Gastroesophageal sphincter (tissue), 4 donors: ENCODE results near the gene KRT82. TPM values are rescaled to one million over a fixed set of nuclear protein-coding genes. Genes with fewer than 3 reads are reported as not detected.

Experiments used
- ATAC-seq: fragments of 150-250 bp; one replicate; pipeline ENCODE4 v1.9.1; 2016; ENCODE audit warnings: mild to moderate bottlenecking, moderate library complexity
- H3K27ac ChIP-seq, 4 donors: fragments of 200-600 bp; sonication (generic) in 3 of 4; 1 replicate in 3 of 4; 2 replicates in 1 of 4; pipeline ENCODE4 v1.5.1; 2016 to 2019
- H3K27me3 ChIP-seq: fragments of 200-600 bp; sonication (generic); one replicate; pipeline ENCODE4 v1.5.1; 2019
- H3K36me3 ChIP-seq, 2 donors: fragments of 200-600 bp; sonication (generic); one replicate each; pipeline ENCODE4 v1.5.1; 2019; ENCODE audit warnings: control low read depth in 1 of 2
- H3K4me1 ChIP-seq, 3 donors: fragments of 200-600 bp; sonication (generic); 1 replicate in 2 of 3; 2 replicates in 1 of 3; pipeline ENCODE4 v1.5.1; 2016 to 2019; ENCODE audit warnings: control low read depth in 2 of 3
- H3K4me3 ChIP-seq, 2 donors: fragments of 200-600 bp; sonication (generic); one replicate each; pipeline ENCODE4 v1.5.1; 2019; ENCODE audit warnings: mild to moderate bottlenecking in 1 of 2, moderate library complexity in 1 of 2
- H3K9me3 ChIP-seq, 3 donors: fragments of 200-600 bp; sonication (generic); one replicate each; pipeline ENCODE4 v1.5.1; 2017 to 2019; ENCODE audit warnings: control low read depth in 2 of 3
- EP300 ChIP-seq: sonication (generic); formaldehyde crosslinking; IDR thresholded peaks from one replicate; pipeline ENCODE4 v1.6.1; 2017; ENCODE audit warnings: antibody characterized with exemption, mild to moderate bottlenecking
- POLR2A ChIP-seq, 2 donors: fragments of 450-650 bp; IDR thresholded peaks; one replicate each; pipeline ENCODE4 v1.6.1; 2017; ENCODE audit warnings: antibody characterized with exemption in 2 of 2, mild to moderate bottlenecking in 2 of 2, moderate library complexity in 1 of 2
- POLR2AphosphoS5 ChIP-seq: sonication (generic); formaldehyde crosslinking; IDR thresholded peaks from one replicate; pipeline ENCODE4 v1.6.1; 2017; ENCODE audit warnings: antibody characterized with exemption
- WGBS, 2 donors: methylation state at CpG; one replicate each; pipeline ENCODE4 v1.1.5; 2018; ENCODE audit warnings: low coverage in 1 of 2; 5-methylcytosine and 5-hydroxymethylcytosine counted together
- total RNA-seq, 4 donors: library from RNA; depleted of rRNA; stranded (reverse); fragments of >200 nt; gene quantifications; one replicate each; pipeline ENCODE4 v1.1.0, GENCODE V29; 2016
- TF ChIP-seq, protein P1 (sequence below), 4 experiments: fragments of 200-600 bp in 2 of 4; fragments of 450-650 bp in 2 of 4; sonication (generic) in 1 of 4; IDR thresholded peaks; one replicate each; pipeline ENCODE4 v1.5.1; 2017 to 2019; ENCODE audit warnings: antibody characterized with exemption in 4 of 4, mild to moderate bottlenecking in 2 of 4, moderate library complexity in 2 of 4

KRT82 gene
- total RNA-seq, 4 donors from 2014 or later: not detected

DNA sequence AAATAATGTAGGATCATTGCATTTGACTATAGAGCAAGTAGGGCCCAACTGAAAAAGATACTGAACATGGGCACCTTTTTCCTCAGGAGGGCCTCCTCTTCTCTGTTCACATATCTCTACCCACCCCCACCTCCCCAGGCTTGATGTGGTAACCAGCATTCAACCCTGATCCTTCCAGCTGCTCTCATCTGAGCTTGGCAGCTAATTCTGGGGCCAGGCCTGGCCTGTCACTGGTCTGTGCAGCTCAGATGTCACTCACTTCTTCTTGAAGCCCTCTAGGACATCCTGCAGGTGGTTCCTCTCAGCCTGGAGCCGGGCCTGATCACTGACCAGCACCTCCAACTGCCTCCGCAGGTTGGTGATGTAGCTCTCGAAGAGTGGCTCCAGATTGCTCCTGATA, 22.8 kb downstream of the KRT82 start:
- TF ChIP-seq, protein P1, sequence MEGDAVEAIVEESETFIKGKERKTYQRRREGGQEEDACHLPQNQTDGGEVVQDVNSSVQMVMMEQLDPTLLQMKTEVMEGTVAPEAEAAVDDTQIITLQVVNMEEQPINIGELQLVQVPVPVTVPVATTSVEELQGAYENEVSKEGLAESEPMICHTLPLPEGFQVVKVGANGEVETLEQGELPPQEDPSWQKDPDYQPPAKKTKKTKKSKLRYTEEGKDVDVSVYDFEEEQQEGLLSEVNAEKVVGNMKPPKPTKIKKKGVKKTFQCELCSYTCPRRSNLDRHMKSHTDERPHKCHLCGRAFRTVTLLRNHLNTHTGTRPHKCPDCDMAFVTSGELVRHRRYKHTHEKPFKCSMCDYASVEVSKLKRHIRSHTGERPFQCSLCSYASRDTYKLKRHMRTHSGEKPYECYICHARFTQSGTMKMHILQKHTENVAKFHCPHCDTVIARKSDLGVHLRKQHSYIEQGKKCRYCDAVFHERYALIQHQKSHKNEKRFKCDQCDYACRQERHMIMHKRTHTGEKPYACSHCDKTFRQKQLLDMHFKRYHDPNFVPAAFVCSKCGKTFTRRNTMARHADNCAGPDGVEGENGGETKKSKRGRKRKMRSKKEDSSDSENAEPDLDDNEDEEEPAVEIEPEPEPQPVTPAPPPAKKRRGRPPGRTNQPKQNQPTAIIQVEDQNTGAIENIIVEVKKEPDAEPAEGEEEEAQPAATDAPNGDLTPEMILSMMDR (IDR thresholded peaks at IDR 0.05): no peak
- TF ChIP-seq POLR2A (IDR thresholded peaks at IDR 0.05): no peak
- no peak for TF ChIP-seq EP300
- TF ChIP-seq POLR2AphosphoS5: no peak
- H3K4me1 ChIP-seq: no peaks in the 10 kb centered on the region
- no peaks in the 10 kb centered on the region for H3K9me3 ChIP-seq
- no peak overlapping the region for H3K4me3 ChIP-seq
- no peak overlapping the region for H3K27ac ChIP-seq
- ATAC-seq: no peak
- no CpG with 5 or more reads among the region's 3 CpGs for WGBS, 2 donors
- peaks cover 12% of the 10 kb centered on the region for H3K27me3 ChIP-seq
- H3K36me3 ChIP-seq: no peaks in the 10 kb centered on the region

DNA sequence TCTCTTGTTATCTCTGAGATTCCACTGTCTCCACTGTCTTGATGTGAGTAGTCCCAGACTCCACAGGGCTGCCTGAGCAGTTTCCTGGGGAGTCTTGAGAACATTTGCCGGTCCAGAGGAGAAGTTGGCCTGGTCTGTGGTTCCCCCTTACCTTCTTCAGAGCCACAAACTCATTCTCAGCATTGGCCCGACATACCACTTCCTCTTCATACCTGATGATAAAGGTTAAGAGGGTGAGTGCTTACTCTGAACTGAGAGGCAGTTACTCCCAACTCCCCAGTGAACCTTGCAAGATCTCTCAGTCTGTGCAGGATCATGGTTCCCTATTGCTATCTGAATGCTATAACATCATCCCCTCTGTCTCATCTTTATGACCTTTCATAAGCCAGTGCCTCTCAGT, 23.3 kb downstream of the KRT82 start:
- no peak for ATAC-seq
- H3K4me1 ChIP-seq: no peaks in the 10 kb centered on the region
- no peak overlapping the region for H3K4me3 ChIP-seq
- peaks cover 16% of the 10 kb centered on the region for H3K27me3 ChIP-seq
- H3K9me3 ChIP-seq: no peaks in the 10 kb centered on the region
- H3K27ac ChIP-seq: no peak overlapping the region
- TF ChIP-seq, protein P1 (IDR thresholded peaks at IDR 0.05): no peak
- TF ChIP-seq POLR2AphosphoS5 (no peak), POLR2A (IDR thresholded peaks at IDR 0.05) (no peak), EP300 (no peak)
- 63% methylated on average over 2 of the region's 2 CpGs; no CpG with 5 or more reads in 1 of the 2 donors for WGBS, 2 donors
- no peaks in the 10 kb centered on the region for H3K36me3 ChIP-seq

DNA sequence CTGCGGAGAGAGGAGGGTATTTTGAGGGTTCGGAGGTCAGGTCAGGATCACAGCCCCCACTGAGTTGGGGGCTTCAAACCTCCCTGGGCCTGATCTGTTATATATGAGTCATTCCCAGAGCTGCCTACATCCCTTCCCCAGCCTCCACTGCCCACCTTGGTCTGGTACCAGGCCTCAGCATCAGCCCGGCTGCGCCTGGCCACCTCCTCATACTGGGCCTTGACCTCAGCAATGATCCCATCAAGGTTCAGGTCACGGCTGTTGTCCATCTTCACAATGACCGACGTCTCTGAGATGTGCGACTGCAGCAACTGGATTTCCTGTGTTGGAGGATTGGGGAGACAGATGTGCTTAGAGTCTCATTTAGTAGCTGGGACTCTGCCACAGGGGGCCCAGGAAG, 24.9 kb downstream of the KRT82 start:
- peaks cover 26% of the 10 kb centered on the region for H3K27me3 ChIP-seq

DNA sequence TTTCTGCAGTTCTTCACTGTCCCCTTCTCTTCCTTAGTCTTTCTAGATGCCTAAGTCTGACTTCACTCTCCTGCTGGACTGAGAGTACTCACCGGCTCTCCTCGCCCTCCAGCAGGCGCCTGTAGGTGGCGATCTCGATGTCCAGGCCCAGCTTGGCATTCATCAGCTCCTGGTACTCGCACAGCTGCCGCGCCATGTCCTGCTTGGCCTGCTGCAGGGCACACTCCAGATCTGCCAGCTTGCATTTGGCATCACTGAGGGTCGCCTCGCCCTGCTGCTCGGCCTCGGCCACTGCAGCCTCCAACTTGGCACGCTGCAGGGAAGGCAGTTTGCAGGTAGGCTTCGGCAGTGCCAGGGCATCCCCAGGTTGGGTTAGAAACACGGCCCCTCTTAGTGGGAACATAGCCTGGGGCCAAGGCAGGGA, 25.9 kb downstream of the KRT82 start:
- ATAC-seq: no peak
- no peak for TF ChIP-seq EP300
- no peak for TF ChIP-seq POLR2AphosphoS5
- TF ChIP-seq, protein P1 (IDR thresholded peaks at IDR 0.05): peak in 1 of 4 experiments; percentile 31
- no peak for TF ChIP-seq POLR2A (IDR thresholded peaks at IDR 0.05)
- peaks cover 26% of the 10 kb centered on the region for H3K27me3 ChIP-seq
- no peak overlapping the region for H3K27ac ChIP-seq
- H3K36me3 ChIP-seq: no peaks in the 10 kb centered on the region
- H3K4me1 ChIP-seq: no peaks in the 10 kb centered on the region
- 24 to 48% methylated on average over 5 to 6 of the region's 15 CpGs for WGBS, 2 donors
- no peak overlapping the region for H3K4me3 ChIP-seq
- no peaks in the 10 kb centered on the region for H3K9me3 ChIP-seq

More for the DNA sequence above, 24.9 kb downstream of the KRT82 start:
- H3K4me1 ChIP-seq: no peaks in the 10 kb centered on the region
- H3K27ac ChIP-seq: no peak overlapping the region
- H3K36me3 ChIP-seq: no peaks in the 10 kb centered on the region
- H3K9me3 ChIP-seq: no peaks in the 10 kb centered on the region
- H3K4me3 ChIP-seq: no peak overlapping the region
- 82% methylated on average over 4 of the region's 8 CpGs; no CpG with 5 or more reads in 1 of the 2 donors for WGBS, 2 donors
- TF ChIP-seq EP300 (no peak), POLR2AphosphoS5 (no peak), POLR2A (IDR thresholded peaks at IDR 0.05) (no peak)
- TF ChIP-seq, protein P1 (IDR thresholded peaks at IDR 0.05): no peak
- no peak for ATAC-seq

DNA sequence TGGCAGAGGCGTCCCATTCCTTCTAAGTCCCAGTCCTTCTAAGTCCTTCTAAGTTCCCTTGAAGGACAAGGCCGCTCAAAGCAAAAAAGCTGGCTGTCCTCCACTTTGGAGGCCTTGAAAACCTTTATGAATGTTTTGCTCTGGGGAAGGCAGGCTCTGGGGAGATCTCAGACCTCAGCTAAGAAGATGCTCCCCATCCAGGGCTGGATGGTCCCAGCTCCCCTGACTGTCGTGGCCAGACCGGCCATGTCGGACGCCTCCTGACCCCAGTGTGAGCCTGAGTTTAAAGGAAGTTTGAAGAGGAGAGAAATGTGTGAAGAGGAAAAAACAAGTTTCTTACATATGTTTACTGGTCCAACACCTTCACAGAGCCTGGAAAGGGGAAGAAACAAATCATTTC, 26.6 kb downstream of the KRT82 start:
- H3K9me3 ChIP-seq: no peaks in the 10 kb centered on the region
- no peak for ATAC-seq
- H3K4me1 ChIP-seq: no peaks in the 10 kb centered on the region
- TF ChIP-seq, protein P1 (IDR thresholded peaks at IDR 0.05): no peak
- no peak for TF ChIP-seq POLR2A (IDR thresholded peaks at IDR 0.05)
- TF ChIP-seq POLR2AphosphoS5: no peak
- TF ChIP-seq EP300: no peak
- no peaks in the 10 kb centered on the region for H3K36me3 ChIP-seq
- WGBS, 2 donors: 85% methylated on average over 5 of the region's 6 CpGs; no CpG with 5 or more reads in 1 of the 2 donors
- peaks cover 26% of the 10 kb centered on the region for H3K27me3 ChIP-seq
- no peak overlapping the region for H3K27ac ChIP-seq
- H3K4me3 ChIP-seq: no peak overlapping the region
